BJ (cell line): Measurements from ENCODE around the gene CXXC5. TPM values are rescaled to one million over a fixed set of nuclear protein-coding genes. Genes with fewer than 3 reads are reported as not detected.

Source experiments
- CTCF ChIA-PET: fragments of 350-600 bp; formaldehyde crosslinking; extraction: SDS; loops from one replicate; lab custom pipeline; 2021; ENCODE audit warnings: antibody characterized with exemption, inconsistent platforms; lab: Yijun Ruan, JAX
- POLR2A ChIA-PET: fragments of 300-600 bp; sonication (Branson Sonifier 250); formaldehyde crosslinking; extraction: SDS; loops from one replicate; lab custom pipeline; 2021; ENCODE audit warnings: antibody characterized with exemption; lab: Charles Lee
- DNase-seq: peaks from one replicate; pipeline ENCODE4 v3.0.0-alpha.2; 2011; ENCODE audit warnings: low read depth
- H3K27me3 ChIP-seq: 2 replicates; pipeline ENCODE4 v1.6.0; 2011; ENCODE audit warnings: low read length; ENCODE audit not compliant: control insufficient read depth, insufficient read depth
- H3K36me3 ChIP-seq: 2 replicates; pipeline ENCODE4 v1.5.1; 2011; ENCODE audit warnings: low read length; ENCODE audit not compliant: control insufficient read depth, insufficient read depth
- H3K4me3 ChIP-seq: 2 replicates; pipeline ENCODE4 v1.5.1; 2011; ENCODE audit warnings: low read depth, mild to moderate bottlenecking, control low read depth, low read length
- polyA plus RNA-seq: library from polyadenylated mRNA; depleted of rRNA; stranded (reverse); fragments of >200 nt; gene quantifications from 2 replicates; pipeline ENCODE4 v1.2.3, GENCODE V29; 2011
- TF ChIP-seq, protein P1 (sequence below): IDR thresholded peaks from 2 replicates; pipeline ENCODE4 v1.5.1; 2011; ENCODE audit warnings: low read depth, mild to moderate bottlenecking, control low read depth, inconsistent platforms, low read length, moderate library complexity; ENCODE audit not compliant: insufficient read depth

The CXXC5 gene
- polyA plus RNA-seq, 1 experiment = 50.4 TPM

DNA sequence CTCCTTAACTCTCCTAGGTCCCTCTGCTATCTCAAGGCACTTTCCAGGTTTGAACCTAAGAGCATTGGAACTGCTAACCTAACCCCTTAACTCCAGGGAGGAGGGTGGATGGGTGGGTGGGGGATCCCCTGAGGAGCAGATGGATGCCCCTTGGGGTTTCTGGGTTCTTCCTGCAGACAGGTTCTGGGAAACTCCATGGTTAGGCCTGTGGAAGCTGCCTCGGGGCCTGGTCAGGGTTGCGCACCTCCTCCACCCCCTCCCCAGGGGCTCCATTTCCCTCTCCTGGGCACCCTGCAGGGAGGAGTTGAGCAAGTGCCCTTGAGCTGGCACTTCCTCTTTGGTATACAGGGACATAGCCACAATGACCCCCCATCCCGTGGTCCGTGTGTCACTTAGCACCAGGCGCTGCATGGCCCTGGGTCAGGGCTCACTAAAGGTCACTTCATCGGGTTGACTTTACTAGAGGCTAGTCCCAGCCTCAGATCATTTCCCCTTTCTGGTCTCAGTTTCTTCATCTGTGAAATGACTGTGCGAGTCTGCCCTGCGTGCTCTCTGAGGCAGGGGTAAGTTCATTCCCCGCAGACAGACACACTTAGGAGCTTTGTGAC, 16.0 kb downstream of the CXXC5 start:
- POLR2A ChIA-PET = no interaction called here
- CTCF ChIA-PET = interaction anchor here (1.4 to 1.7 kb wide), 3 partner anchors 14 to 101 kb away, joined by 4 to 5 read pairs (median 5); no protein-coding TSS in a partner anchor

DNA sequence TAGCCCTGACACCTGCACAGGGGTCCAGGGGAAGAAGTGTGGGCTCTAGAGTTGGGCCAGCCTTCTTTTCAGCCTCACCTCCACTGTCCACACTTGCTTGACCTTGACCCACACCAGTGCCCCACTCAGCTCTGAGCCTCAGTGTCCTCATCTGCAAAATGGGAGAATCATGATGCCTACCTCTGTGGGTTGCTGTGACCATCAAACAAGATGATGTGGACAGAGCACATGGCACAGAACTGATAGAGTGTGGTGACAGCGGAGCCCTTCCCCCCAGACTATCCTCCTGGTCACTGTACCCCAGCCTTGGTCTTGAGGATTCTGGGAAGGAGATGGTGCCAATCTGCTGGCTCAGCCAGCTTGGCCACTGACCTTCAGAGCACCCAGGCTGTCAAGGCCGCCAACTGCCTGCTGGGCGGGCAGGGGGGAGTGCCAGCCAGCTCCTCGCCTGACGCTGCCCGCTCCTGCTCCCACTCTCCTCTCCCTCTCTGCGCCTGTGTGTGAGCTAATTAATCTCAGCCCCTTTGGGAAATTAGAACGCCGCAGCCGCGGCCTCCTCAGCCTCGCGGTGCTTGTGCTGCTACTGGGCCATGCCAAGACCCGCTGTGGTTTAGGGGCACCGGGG, 16.7 kb downstream of the CXXC5 start:
- DNase-seq = no peak
- ChIA-PET POLR2A (no interaction called here), CTCF (interaction anchor here (1.4 to 2.0 kb wide), 4 partner anchors 13 to 101 kb away, joined by 4 to 5 read pairs (median 5); no protein-coding TSS in a partner anchor)
- TF ChIP-seq, protein P1, sequence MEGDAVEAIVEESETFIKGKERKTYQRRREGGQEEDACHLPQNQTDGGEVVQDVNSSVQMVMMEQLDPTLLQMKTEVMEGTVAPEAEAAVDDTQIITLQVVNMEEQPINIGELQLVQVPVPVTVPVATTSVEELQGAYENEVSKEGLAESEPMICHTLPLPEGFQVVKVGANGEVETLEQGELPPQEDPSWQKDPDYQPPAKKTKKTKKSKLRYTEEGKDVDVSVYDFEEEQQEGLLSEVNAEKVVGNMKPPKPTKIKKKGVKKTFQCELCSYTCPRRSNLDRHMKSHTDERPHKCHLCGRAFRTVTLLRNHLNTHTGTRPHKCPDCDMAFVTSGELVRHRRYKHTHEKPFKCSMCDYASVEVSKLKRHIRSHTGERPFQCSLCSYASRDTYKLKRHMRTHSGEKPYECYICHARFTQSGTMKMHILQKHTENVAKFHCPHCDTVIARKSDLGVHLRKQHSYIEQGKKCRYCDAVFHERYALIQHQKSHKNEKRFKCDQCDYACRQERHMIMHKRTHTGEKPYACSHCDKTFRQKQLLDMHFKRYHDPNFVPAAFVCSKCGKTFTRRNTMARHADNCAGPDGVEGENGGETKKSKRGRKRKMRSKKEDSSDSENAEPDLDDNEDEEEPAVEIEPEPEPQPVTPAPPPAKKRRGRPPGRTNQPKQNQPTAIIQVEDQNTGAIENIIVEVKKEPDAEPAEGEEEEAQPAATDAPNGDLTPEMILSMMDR = no peak
- Histone ChIP-seq H3K27me3 (no peaks in the 10 kb centered on the region), H3K4me3 (no peak overlapping the region), H3K36me3 (peaks cover 3% of the 10 kb centered on the region)

More for the DNA sequence above, 16.0 kb downstream of the CXXC5 start:
- DNase-seq = no peak
- no peak overlapping the region for H3K4me3 ChIP-seq
- peaks cover 3% of the 10 kb centered on the region for H3K36me3 ChIP-seq
- H3K27me3 ChIP-seq = no peaks in the 10 kb centered on the region
- TF ChIP-seq, protein P1 = no peak

GRCh38 chr5:139665626-139666025, 17.5 kb downstream of the CXXC5 start:
- DNase-seq = no peak
- CTCF ChIA-PET = interaction anchor here (0.9 to 2.0 kb wide), 4 partner anchors 12 to 100 kb away, joined by 3 to 5 read pairs (median 5); no protein-coding TSS in a partner anchor
- POLR2A ChIA-PET = no interaction called here
- no peaks in the 10 kb centered on the region for H3K27me3 ChIP-seq
- TF ChIP-seq, protein P1 = no peak
- no peak overlapping the region for H3K4me3 ChIP-seq
- H3K36me3 ChIP-seq = peaks cover 3% of the 10 kb centered on the region

GRCh38 chr5:139666551-139666950, 18.4 kb downstream of the CXXC5 start:
- CTCF ChIA-PET = interaction anchor here (0.9 to 2.0 kb wide), 7 partner anchors 13 to 34 kb away, joined by 3 to 6 read pairs (median 5); no protein-coding TSS in a partner anchor
- peaks cover 3% of the 10 kb centered on the region for H3K36me3 ChIP-seq

More at GRCh38 chr5:139666551-139666950, 18.4 kb downstream of the CXXC5 start:
- POLR2A ChIA-PET = no interaction called here
- TF ChIP-seq, protein P1 = no peak
- Histone ChIP-seq H3K4me3 (no peak overlapping the region), H3K27me3 (no peaks in the 10 kb centered on the region)
- DNase-seq = no peak
